Activated T-cell treated with anti-CD3 and anti-CD28 coated beads, Interleukin-2, amount 50 U/mL, for 4 hours (primary cell): Measurements from ENCODE around the gene CACNA1C. TPM values are rescaled to one million over a fixed set of nuclear protein-coding genes. Genes with fewer than 3 reads are reported as not detected.

Experiments used
- ATAC-seq, 2 donors: fragments of 200-7000 bp; cut with Tn5 transposase; one replicate each; pipeline ENCODE4 v1.10.0; 2021
- DNase-seq: peaks from one replicate; pipeline ENCODE4 v3.0.0-alpha.2; 2020
- H3K27me3 Mint-ChIP-seq: one replicate; pipeline ENCODE4 v1.8.0; 2021; ENCODE audit warnings: low read depth, mixed read lengths
- H3K36me3 Mint-ChIP-seq: one replicate; pipeline ENCODE4 v1.8.0; 2022; ENCODE audit warnings: mixed read lengths; ENCODE audit not compliant: insufficient read depth
- H3K4me1 Mint-ChIP-seq: one replicate; pipeline ENCODE4 v1.8.0; 2021; ENCODE audit warnings: low read depth, mixed read lengths
- H3K4me3 Mint-ChIP-seq: one replicate; pipeline ENCODE4 v1.8.0; 2021; ENCODE audit warnings: mild to moderate bottlenecking, moderate library complexity, mixed read lengths
- H3K9me3 Mint-ChIP-seq: one replicate; pipeline ENCODE4 v1.8.0; 2021; ENCODE audit warnings: mixed read lengths
- total RNA-seq, 3 donors: library from RNA; stranded (reverse); gene quantifications; one replicate each; pipeline ENCODE4 v1.2.1, GENCODE V29; 2021

Gene CACNA1C
- total RNA-seq, 3 donors from 2014 or later = 0.03 to 0.08 (median 0.03) TPM

GRCh38 chr12:2526371-2526770 is 473.6 kb downstream of the CACNA1C start:
- H3K4me1 Mint-ChIP-seq = no peaks in the 10 kb centered on the region
- H3K27me3 Mint-ChIP-seq = no peaks in the 10 kb centered on the region
- no peak overlapping the region for H3K4me3 Mint-ChIP-seq
- no peaks in the 10 kb centered on the region for H3K36me3 Mint-ChIP-seq
- no peaks in the 10 kb centered on the region for H3K9me3 Mint-ChIP-seq
- no peak for ATAC-seq
- DNase-seq = no peak

GRCh38 chr12:2528001-2528400 is 475.2 kb downstream of the CACNA1C start:
- no peak for ATAC-seq
- H3K9me3 Mint-ChIP-seq = no peaks in the 10 kb centered on the region
- no peaks in the 10 kb centered on the region for H3K4me1 Mint-ChIP-seq
- H3K27me3 Mint-ChIP-seq = no peaks in the 10 kb centered on the region
- no peak for DNase-seq
- H3K36me3 Mint-ChIP-seq = no peaks in the 10 kb centered on the region
- H3K4me3 Mint-ChIP-seq = no peak overlapping the region

DNA sequence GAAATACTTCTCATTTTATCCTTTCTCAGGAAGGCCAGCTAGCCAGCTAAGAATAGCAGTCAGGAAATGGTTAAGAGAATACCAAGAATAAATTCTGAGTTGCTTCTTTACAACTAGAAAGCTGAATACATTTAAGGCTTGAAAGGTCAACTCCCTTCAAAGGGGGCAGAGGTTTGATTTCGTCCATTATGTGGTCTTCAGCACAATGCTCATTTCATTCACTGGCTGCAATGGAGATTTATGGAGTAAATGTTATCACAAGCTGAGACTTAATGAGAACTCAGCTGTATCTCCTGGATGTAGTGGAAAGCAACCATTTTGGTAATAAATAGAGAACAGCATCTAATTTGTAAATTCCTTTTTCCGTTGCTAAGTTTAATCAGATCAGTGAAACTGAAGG is 477.0 kb downstream of the CACNA1C start:
- no peaks in the 10 kb centered on the region for H3K9me3 Mint-ChIP-seq
- H3K4me3 Mint-ChIP-seq = no peak overlapping the region
- no peak for ATAC-seq
- no peaks in the 10 kb centered on the region for H3K36me3 Mint-ChIP-seq
- H3K4me1 Mint-ChIP-seq = no peaks in the 10 kb centered on the region
- no peak for DNase-seq
- no peaks in the 10 kb centered on the region for H3K27me3 Mint-ChIP-seq

GRCh38 chr12:2531371-2531770 is 478.6 kb downstream of the CACNA1C start:
- Mint-ChIP-seq H3K4me3 (no peak overlapping the region), H3K4me1 (no peaks in the 10 kb centered on the region), H3K9me3 (no peaks in the 10 kb centered on the region), H3K36me3 (no peaks in the 10 kb centered on the region), H3K27me3 (no peaks in the 10 kb centered on the region)
- DNase-seq (no peak), ATAC-seq (no peak)

DNA sequence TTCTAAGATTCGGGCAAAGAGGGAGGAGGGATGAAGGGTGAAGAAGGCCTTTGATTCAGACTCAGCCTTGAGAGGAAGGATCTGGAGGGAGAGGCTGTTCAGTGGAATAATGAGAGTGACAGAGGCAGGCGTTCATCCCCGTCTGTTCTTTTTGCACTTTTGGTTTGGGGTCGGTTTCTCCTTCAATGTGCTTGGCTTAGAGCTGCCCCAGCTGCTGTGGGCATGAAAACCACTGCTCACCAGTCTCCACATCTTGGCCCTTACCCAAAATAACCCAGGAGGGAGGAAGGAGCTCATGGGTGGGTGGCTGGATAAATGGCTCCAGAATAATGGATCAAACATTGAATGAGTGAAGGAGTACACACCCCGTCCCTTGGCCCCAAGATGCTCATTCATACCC is 480.2 kb downstream of the CACNA1C start:
- no peaks in the 10 kb centered on the region for H3K4me1 Mint-ChIP-seq
- DNase-seq (no peak), ATAC-seq (no peak)
- H3K4me3 Mint-ChIP-seq = no peak overlapping the region
- H3K27me3 Mint-ChIP-seq = no peaks in the 10 kb centered on the region
- H3K9me3 Mint-ChIP-seq = no peaks in the 10 kb centered on the region
- H3K36me3 Mint-ChIP-seq = no peaks in the 10 kb centered on the region

DNA sequence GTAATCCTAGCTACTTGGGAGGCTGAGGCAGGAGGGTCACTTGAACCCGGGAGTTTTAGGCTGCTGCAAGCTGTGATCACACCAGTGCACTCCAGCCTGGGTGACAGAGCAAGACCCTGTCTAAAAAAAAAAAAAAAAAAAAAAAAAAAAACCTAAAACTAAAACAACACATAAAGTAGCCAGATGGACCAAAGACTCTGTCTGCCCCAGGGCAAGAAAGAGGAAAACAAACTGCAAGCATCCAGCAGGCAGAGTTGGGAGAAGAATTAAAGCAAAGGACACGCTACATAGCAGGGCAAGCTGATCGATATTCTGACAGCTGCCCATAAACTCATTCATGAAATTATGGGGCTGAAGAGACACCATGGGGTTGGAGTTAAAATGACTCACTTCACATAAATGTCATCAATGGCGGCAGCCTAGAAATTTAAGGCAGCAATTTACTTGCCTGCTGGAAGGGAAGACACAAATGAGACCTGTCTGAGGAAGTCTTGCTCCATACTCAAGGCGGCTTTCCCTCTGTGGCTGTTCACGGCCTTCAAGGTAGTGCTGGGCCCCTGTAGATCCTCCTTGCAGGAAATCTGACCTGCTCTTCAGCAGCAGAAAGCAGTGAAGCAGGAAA is 482.9 kb downstream of the CACNA1C start:
- Mint-ChIP-seq H3K4me3 (no peak overlapping the region), H3K9me3 (no peaks in the 10 kb centered on the region)

GRCh38 chr12:2536724-2537123 is 483.9 kb downstream of the CACNA1C start:
- Mint-ChIP-seq H3K4me3 (no peak overlapping the region), H3K4me1 (no peaks in the 10 kb centered on the region), H3K27me3 (peaks cover 4% of the 10 kb centered on the region), H3K36me3 (no peaks in the 10 kb centered on the region), H3K9me3 (no peaks in the 10 kb centered on the region)
- DNase-seq (no peak), ATAC-seq (no peak)

More for the DNA sequence above, 482.9 kb downstream of the CACNA1C start:
- Mint-ChIP-seq H3K4me1 (no peaks in the 10 kb centered on the region), H3K27me3 (peaks cover 2% of the 10 kb centered on the region), H3K36me3 (no peaks in the 10 kb centered on the region)
- ATAC-seq = no peak
- DNase-seq = no peak

DNA sequence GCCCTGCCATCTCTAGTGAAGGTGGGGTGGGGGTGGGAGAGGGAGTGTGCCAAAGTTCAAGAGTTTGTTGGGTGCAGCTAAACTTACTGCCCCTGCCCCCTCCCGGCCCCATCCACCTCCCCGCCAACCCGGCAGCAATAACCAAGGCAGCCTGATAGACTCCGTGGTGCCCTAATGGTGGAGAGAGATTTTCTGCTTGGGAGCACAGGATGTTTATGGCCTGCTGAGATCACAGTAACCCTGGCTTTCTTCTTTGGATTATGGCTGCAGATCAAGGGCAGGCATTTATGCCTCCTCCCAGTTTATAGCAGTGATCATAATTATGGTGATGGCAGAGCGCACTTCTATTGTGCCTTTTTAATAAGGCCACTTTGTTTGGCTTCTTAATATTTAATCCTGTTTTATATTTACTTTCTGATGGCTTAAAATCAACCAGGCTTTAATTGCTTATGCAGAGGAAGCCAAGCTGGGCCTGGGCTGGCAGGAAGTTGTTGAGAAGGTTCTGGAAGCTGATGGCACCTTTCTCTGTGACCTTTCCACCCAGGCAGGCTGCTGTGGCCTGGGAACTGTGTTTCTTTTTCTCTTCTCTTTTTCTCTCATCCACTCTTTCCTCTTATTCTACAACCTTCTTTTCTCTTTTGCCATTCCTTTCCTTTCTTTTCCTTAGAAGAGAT is 485.2 kb downstream of the CACNA1C start:
- H3K9me3 Mint-ChIP-seq = no peaks in the 10 kb centered on the region
- DNase-seq (no peak), ATAC-seq (no peak)
- H3K27me3 Mint-ChIP-seq = peaks cover 4% of the 10 kb centered on the region
- H3K4me1 Mint-ChIP-seq = no peaks in the 10 kb centered on the region
- H3K36me3 Mint-ChIP-seq = no peaks in the 10 kb centered on the region
- no peak overlapping the region for H3K4me3 Mint-ChIP-seq

- Mint-ChIP-seq H3K27me3 (peaks cover 4% of the 10 kb centered on the region), H3K36me3 (no peaks in the 10 kb centered on the region), H3K4me3 (no peak overlapping the region), H3K4me1 (no peaks in the 10 kb centered on the region), H3K9me3 (no peaks in the 10 kb centered on the region)
- ATAC-seq (no peak), DNase-seq (no peak)
Measured at GRCh38 chr12:2539938-2540337, 487.2 kb downstream of the CACNA1C start.

DNA sequence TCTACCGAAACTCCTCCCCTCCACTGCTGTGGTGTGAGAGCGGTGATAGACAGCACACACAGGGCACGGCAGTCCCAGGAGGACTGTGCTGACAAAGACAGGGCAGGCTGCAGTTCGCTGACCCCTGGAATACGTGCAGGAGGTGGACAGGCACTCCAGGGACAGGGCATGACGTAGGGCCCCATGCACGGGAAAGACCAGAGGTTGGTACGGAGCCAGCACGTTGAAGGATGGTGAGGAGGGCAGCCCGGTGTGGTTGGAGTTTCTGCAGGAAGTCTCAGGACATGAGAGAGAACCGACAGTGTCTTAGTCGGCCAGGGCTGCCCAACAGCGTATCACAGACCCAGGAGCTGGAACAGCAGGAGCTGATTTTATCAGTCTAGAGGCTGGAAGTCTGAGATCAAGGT is 487.8 kb downstream of the CACNA1C start:
- peaks cover 4% of the 10 kb centered on the region for H3K27me3 Mint-ChIP-seq
- no peaks in the 10 kb centered on the region for H3K4me1 Mint-ChIP-seq
- ATAC-seq (no peak), DNase-seq (no peak)
- no peak overlapping the region for H3K4me3 Mint-ChIP-seq
- H3K36me3 Mint-ChIP-seq = no peaks in the 10 kb centered on the region
- H3K9me3 Mint-ChIP-seq = no peaks in the 10 kb centered on the region

DNA sequence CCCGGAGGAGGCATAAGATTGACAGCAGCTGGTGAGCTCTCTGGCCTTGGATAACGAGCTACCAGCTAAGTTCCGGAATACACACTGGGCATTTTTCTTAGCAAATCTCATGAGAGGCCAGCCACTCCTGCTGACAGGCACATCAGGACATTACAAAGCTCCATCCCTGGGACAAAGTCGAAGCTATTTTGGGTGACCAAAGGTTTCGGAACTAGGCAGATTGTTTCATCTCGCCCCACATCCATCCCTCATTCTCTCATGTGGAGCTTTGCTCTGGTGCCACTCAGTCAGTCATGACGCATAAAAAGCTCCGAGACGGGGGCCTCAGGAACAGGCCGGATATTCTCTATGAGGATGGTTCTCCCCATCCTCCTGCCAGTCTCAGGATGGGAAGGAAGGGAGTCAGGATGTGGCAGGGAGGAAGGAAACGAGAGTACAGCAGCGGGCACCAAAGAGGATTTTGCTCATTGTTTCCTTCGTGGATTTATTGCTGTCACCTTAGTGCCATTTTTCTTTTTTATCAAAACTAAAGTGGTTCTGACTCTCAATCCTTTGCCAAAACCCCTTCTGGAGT is 488.9 kb downstream of the CACNA1C start:
- DNase-seq (no peak), ATAC-seq (no peak)
- H3K4me1 Mint-ChIP-seq = no peaks in the 10 kb centered on the region
- no peaks in the 10 kb centered on the region for H3K9me3 Mint-ChIP-seq
- peaks cover 4% of the 10 kb centered on the region for H3K27me3 Mint-ChIP-seq
- H3K36me3 Mint-ChIP-seq = no peaks in the 10 kb centered on the region
- no peak overlapping the region for H3K4me3 Mint-ChIP-seq

GRCh38 chr12:2543801-2544200 is 491.0 kb downstream of the CACNA1C start:
- Mint-ChIP-seq H3K36me3 (no peaks in the 10 kb centered on the region), H3K4me1 (no peaks in the 10 kb centered on the region), H3K4me3 (no peak overlapping the region), H3K9me3 (no peaks in the 10 kb centered on the region), H3K27me3 (peaks cover 7% of the 10 kb centered on the region)
- peak; percentile 48 to 59 for ATAC-seq
- DNase-seq = no peak

DNA sequence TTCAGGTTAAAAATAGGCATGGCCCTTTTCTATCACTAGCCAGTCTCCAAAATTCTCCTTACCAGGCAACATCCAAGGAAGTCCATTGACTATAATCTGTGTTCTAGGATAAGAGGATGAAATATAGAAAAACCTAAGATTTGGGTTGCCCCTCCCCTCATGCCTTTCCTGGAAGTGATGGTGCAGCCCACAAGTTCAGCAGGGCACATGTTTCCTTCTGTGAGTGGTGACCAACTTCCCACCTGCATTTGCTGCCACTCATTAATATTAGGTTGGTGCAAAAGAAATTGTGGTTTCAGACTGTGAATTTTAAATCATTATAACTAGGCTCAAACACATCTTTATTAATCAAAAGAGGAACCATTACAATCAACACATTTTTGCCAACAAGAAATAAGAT is 491.4 kb downstream of the CACNA1C start:
- Mint-ChIP-seq H3K36me3 (no peaks in the 10 kb centered on the region), H3K4me1 (no peaks in the 10 kb centered on the region), H3K27me3 (peaks cover 7% of the 10 kb centered on the region), H3K9me3 (no peaks in the 10 kb centered on the region), H3K4me3 (no peak overlapping the region)
- ATAC-seq (no peak), DNase-seq (no peak)

GRCh38 chr12:2547273-2548044 is 494.7 kb downstream of the CACNA1C start:
- H3K36me3 Mint-ChIP-seq = no peaks in the 10 kb centered on the region
- H3K4me1 Mint-ChIP-seq = no peaks in the 10 kb centered on the region
- DNase-seq = no peak
- no peaks in the 10 kb centered on the region for H3K9me3 Mint-ChIP-seq
- ATAC-seq = no peak
- H3K4me3 Mint-ChIP-seq = no peak overlapping the region
- peaks cover 2% of the 10 kb centered on the region for H3K27me3 Mint-ChIP-seq
